BLaER1 (cell line): Measurements from ENCODE around the gene SLAIN2.
"Not testable (repeated sequence)": the region's sequence is repeated elsewhere in the genome, so short reads cannot be mapped to it uniquely, and the experiment has no call there.

Experiments
- H3K27ac ChIP-seq: shearing (Covaris generic); formaldehyde crosslinking; 2 replicates; pipeline ENCODE4 v1.8.1; 2022
- H3K27me3 ChIP-seq: shearing (Covaris generic); formaldehyde crosslinking; 2 replicates; pipeline ENCODE4 v1.8.1; 2022
- H3K36me3 ChIP-seq: shearing (Covaris generic); formaldehyde crosslinking; 2 replicates; pipeline ENCODE4 v1.8.1; 2022
- H3K4me1 ChIP-seq: shearing (Covaris generic); formaldehyde crosslinking; 2 replicates; pipeline ENCODE4 v1.8.1; 2022
- H3K4me2 ChIP-seq: shearing (Covaris generic); formaldehyde crosslinking; 2 replicates; pipeline ENCODE4 v1.8.1; 2022
- H3K4me3 ChIP-seq: shearing (Covaris generic); formaldehyde crosslinking; 2 replicates; pipeline ENCODE4 v1.8.1; 2022
- H3K9ac ChIP-seq: shearing (Covaris generic); formaldehyde crosslinking; 2 replicates; pipeline ENCODE4 v1.8.1; 2022
- H3K9me3 ChIP-seq: shearing (Covaris generic); formaldehyde crosslinking; 2 replicates; pipeline ENCODE4 v1.8.1; 2022
- H4K20me1 ChIP-seq: shearing (Covaris generic); formaldehyde crosslinking; 2 replicates; pipeline ENCODE4 v1.8.1; 2022
- Cebpa-rat ChIP-seq: shearing (Covaris generic); IDR thresholded peaks from 2 replicates; pipeline ENCODE4 v1.8.1; 2022

The SLAIN2 gene

GRCh38 chr4:48429709-48430474, 88.6 kb downstream of the SLAIN2 start:
- no peak overlapping the region for H3K9ac ChIP-seq
- H3K36me3 ChIP-seq, result peaks cover 20% of the 10 kb centered on the region
- no peaks in the 10 kb centered on the region for H3K27me3 ChIP-seq
- H3K4me3 ChIP-seq, result no peak overlapping the region
- H4K20me1 ChIP-seq, result no peaks in the 10 kb centered on the region
- H3K9me3 ChIP-seq, result no peaks in the 10 kb centered on the region
- TF ChIP-seq Cebpa-rat, result no peak
- peaks cover 8% of the 10 kb centered on the region for H3K4me1 ChIP-seq
- no peak overlapping the region for H3K27ac ChIP-seq
- H3K4me2 ChIP-seq, result no peak overlapping the region

GRCh38 chr4:48431401-48431800, 90.1 kb downstream of the SLAIN2 start:
- Histone ChIP-seq H3K9me3 (no peaks in the 10 kb centered on the region), H3K9ac (no peak overlapping the region), H3K27ac (no peak overlapping the region), H3K4me1 (peaks cover 8% of the 10 kb centered on the region), H3K27me3 (no peaks in the 10 kb centered on the region), H3K36me3 (peaks cover 17% of the 10 kb centered on the region), H3K4me3 (no peak overlapping the region), H3K4me2 (peak overlapping the region; percentile 12; the same call in 1 of the 2 replicates), H4K20me1 (no peaks in the 10 kb centered on the region)
- no peak for TF ChIP-seq Cebpa-rat

DNA sequence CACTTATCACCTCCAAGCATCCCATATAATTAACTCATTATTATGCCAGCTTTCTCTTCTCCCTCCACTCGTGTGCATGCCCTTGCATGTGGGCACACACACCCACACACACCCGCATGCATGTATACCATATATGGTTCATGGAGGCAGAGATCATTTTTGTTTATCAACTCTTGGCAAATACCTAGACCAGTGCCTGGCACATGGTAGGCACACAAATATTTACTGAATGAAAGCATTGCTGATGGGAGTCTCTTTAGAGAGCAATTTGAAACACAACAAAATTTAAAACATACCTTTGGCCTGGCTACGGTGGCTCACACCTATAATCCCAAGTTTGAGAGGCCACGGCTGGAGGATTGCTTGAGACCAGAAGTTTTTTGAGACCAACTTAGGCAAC, 90.7 kb downstream of the SLAIN2 start:
- Histone ChIP-seq H3K4me3 (no peak overlapping the region), H3K27me3 (no peaks in the 10 kb centered on the region), H3K4me2 (no peak overlapping the region), H3K36me3 (peaks cover 12% of the 10 kb centered on the region), H3K4me1 (peaks cover 8% of the 10 kb centered on the region), H4K20me1 (no peaks in the 10 kb centered on the region), H3K9me3 (no peaks in the 10 kb centered on the region), H3K27ac (no peak overlapping the region), H3K9ac (no peak overlapping the region)
- no peak for TF ChIP-seq Cebpa-rat

DNA sequence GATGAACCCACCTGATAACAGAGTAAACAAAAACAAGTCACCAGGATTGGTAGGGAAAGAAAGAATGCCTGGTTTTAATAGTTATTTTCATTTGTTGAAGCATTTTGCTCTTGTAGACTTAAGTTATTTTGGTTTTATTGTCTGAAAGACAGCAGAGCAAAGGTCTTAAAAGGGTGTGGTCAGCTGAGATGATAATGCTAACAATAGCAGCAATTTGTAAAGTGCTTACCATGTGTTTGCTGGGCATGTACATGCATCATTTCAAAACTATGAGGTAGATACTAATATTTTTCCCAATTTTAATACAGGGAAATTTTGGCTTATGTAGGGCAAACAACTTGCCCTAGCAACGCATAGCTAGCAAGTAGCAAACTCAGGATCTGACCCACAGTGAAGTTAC, 95.0 kb downstream of the SLAIN2 start:
- no peaks in the 10 kb centered on the region for H3K9me3 ChIP-seq
- H3K27ac ChIP-seq, result no peak overlapping the region
- H3K36me3 ChIP-seq, result no peaks in the 10 kb centered on the region
- no peak overlapping the region for H3K9ac ChIP-seq
- TF ChIP-seq Cebpa-rat, result no peak
- no peaks in the 10 kb centered on the region for H3K27me3 ChIP-seq
- no peaks in the 10 kb centered on the region for H4K20me1 ChIP-seq
- no peak overlapping the region for H3K4me3 ChIP-seq
- H3K4me1 ChIP-seq, result peaks cover 4% of the 10 kb centered on the region
- H3K4me2 ChIP-seq, result no peak overlapping the region

DNA sequence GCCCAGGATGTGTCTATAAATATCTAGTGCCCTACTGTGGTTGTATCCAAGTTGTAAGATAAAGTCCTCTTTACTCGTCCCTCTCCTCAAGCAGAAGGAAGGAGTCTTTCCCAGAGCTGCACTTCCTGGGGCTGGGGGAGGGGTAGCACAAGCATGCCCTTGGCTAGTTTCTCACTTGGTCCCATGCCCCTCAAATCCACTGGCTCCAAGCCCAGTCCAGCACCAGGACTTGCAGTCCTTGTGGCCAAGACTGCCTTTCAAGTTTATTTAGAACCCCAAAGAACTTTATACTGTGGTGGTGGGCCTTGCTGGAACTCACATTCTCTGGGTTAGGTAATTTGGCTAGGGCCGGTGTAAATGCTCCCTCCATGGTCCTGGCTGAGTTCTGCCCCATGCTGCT, 98.7 kb downstream of the SLAIN2 start:
- H3K9me3 ChIP-seq, result no peaks in the 10 kb centered on the region
- TF ChIP-seq Cebpa-rat, result no peak
- no peaks in the 10 kb centered on the region for H4K20me1 ChIP-seq
- no peak overlapping the region for H3K4me3 ChIP-seq
- H3K9ac ChIP-seq, result no peak overlapping the region
- H3K4me1 ChIP-seq, result no peaks in the 10 kb centered on the region
- H3K27ac ChIP-seq, result no peak overlapping the region
- H3K4me2 ChIP-seq, result no peak overlapping the region
- H3K36me3 ChIP-seq, result no peaks in the 10 kb centered on the region
- H3K27me3 ChIP-seq, result no peaks in the 10 kb centered on the region

DNA sequence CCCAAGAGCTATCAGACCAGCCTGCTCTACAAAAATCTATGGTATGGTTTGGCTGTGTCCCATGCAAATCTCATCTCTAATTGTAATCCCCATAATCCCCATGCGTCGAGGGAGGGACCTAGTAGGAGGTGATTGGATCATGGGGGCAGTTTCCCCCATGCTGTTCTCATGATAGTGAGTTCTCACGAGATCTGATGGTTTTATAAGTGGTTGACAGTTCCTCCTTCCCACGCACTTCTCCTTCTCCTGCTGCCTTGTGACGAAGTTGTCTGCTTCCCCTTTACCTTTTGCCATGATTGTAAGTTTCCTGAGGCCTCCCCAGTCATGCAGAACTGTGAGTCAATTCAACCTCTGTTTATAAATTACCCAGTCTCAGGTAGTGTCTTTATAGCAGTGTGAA, 99.6 kb downstream of the SLAIN2 start:
- not testable (repeated sequence) for H3K27ac ChIP-seq, H4K20me1 ChIP-seq, H3K27me3 ChIP-seq, H3K4me2 ChIP-seq, H3K4me3 ChIP-seq, H3K36me3 ChIP-seq, H3K9me3 ChIP-seq, H3K4me1 ChIP-seq, H3K9ac ChIP-seq

DNA sequence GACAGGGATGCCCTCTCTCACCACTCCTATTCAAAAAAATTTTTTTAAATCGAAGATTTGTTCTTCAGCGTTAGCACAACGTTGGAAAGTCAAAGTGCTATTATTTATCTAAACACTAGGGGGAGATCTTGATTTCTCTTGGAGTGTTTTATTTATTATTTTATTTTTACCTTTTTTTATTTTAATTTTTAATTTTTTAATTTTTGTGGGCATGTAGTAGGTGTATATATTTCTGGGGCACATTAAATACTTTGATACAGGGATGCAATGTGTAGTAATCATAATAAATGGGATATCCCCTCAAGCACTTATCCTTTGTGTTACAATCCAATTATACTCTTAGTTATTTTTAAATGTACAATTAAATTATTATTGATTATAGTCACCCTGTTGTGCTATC, 104.4 kb downstream of the SLAIN2 start:
- no peaks in the 10 kb centered on the region for H4K20me1 ChIP-seq
- H3K9ac ChIP-seq, result no peak overlapping the region
- H3K36me3 ChIP-seq, result no peaks in the 10 kb centered on the region
- no peak overlapping the region for H3K27ac ChIP-seq
- no peak for TF ChIP-seq Cebpa-rat
- H3K4me3 ChIP-seq, result no peak overlapping the region
- no peaks in the 10 kb centered on the region for H3K9me3 ChIP-seq
- H3K27me3 ChIP-seq, result no peaks in the 10 kb centered on the region
- H3K4me1 ChIP-seq, result no peaks in the 10 kb centered on the region
- H3K4me2 ChIP-seq, result no peak overlapping the region

DNA sequence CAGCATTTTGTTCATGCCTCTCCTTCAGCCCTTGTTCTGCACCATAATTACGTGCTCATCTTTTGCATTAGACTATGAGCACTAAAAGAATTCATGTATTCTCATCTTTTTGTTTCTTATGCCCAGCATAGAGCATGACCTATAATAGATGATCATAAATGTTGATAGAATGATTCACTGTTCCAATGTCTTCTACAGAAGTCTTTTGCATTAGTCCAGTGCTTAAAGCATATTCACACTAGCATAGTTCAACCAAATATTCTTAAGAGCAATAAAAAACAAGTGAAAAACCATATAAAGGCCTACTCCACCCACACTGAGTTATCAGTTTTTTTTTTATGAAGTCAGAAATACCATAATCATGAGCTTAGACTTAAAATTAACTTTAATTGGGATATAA, 105.3 kb downstream of the SLAIN2 start:
- Histone ChIP-seq H3K9me3 (no peaks in the 10 kb centered on the region), H4K20me1 (no peaks in the 10 kb centered on the region), H3K9ac (no peak overlapping the region), H3K36me3 (no peaks in the 10 kb centered on the region), H3K4me1 (no peaks in the 10 kb centered on the region), H3K27me3 (no peaks in the 10 kb centered on the region), H3K4me2 (no peak overlapping the region), H3K4me3 (no peak overlapping the region), H3K27ac (no peak overlapping the region)
- no peak for TF ChIP-seq Cebpa-rat

DNA sequence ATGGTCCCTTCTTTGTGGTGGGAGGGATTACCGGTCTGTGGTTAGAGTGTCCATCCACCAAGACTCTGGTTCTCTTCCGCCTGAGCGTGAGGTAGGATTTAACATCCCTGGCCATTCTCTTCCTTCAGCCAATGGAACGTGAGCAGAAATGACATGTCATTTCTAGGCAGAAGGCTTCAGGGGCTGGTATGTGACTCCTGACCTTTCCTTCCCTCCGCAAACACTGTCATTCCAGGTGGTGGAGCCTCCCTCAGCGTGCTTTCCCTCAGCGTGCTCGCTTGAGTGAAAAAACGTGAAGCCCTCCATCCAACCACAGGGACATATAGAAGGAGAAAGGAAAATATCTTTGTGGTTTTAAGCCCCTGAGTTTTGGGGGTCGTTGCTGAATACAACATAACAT, 107.8 kb downstream of the SLAIN2 start:
- H3K36me3 ChIP-seq, result no peaks in the 10 kb centered on the region
- no peaks in the 10 kb centered on the region for H3K27me3 ChIP-seq
- no peaks in the 10 kb centered on the region for H3K9me3 ChIP-seq
- no peak overlapping the region for H3K4me2 ChIP-seq
- H3K27ac ChIP-seq, result no peak overlapping the region
- TF ChIP-seq Cebpa-rat, result no peak
- H3K4me3 ChIP-seq, result no peak overlapping the region
- H3K4me1 ChIP-seq, result no peaks in the 10 kb centered on the region
- no peak overlapping the region for H3K9ac ChIP-seq
- H4K20me1 ChIP-seq, result no peaks in the 10 kb centered on the region

DNA sequence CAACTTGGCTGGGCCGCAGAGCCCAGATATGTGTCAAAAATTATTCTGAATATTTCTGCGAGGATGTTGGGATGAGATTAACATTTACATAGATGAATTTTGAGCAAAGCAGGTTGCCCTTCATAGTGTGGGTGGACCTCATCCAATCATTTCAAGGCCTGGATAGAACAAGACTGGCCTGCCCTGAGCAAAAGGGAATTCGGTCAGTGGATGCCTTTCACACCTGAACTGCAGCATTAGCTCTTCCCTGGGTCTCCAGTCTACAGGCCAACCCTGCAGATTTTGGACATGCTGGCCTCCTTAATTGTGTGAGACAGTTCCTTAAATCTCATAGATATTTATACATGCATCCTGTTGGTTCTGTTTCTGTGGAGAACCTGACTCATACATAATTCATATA, 109.4 kb downstream of the SLAIN2 start:
- no peak overlapping the region for H3K4me2 ChIP-seq
- H3K9ac ChIP-seq, result no peak overlapping the region
- H4K20me1 ChIP-seq, result no peaks in the 10 kb centered on the region
- H3K4me3 ChIP-seq, result no peak overlapping the region
- no peaks in the 10 kb centered on the region for H3K36me3 ChIP-seq
- no peak for TF ChIP-seq Cebpa-rat
- H3K9me3 ChIP-seq, result no peaks in the 10 kb centered on the region
- no peak overlapping the region for H3K27ac ChIP-seq
- no peaks in the 10 kb centered on the region for H3K4me1 ChIP-seq
- H3K27me3 ChIP-seq, result no peaks in the 10 kb centered on the region

DNA sequence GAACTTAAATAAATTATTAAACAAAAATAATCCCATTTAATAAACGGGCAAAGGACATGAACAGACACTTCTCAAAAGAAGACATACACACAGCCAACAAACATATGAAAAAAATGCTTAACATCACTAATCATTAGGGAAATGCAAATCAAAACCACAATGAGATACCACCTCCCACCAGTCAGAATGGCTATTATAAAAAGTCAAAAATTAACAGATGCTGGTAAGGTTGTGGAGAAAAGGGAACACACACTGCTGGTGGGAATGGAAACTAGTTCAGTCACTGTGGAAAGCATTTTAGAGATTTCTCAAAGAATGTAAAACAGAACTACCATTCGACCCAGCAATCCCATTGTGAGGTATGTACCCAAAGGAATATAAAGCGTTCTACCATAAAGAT, 110.3 kb downstream of the SLAIN2 start:
- H3K27ac ChIP-seq, H3K4me3 ChIP-seq, H3K4me1 ChIP-seq, H3K27me3 ChIP-seq, H3K36me3 ChIP-seq, H3K9ac ChIP-seq, H3K4me2 ChIP-seq, H3K9me3 ChIP-seq, H4K20me1 ChIP-seq: not testable (repeated sequence)
